Stimulated activated CD8-positive, alpha-beta memory T cell treated with anti-CD3 and anti-CD28 coated beads, Interleukin-15, amount 100 ng/mL, for 24 hours (primary cell): ENCODE measurements around the gene LOXHD1.

ENCODE experiments used
- DNase-seq: peaks from one replicate; pipeline ENCODE4 v3.0.0-alpha.2; 2020; ENCODE audit warnings: low read depth

LOXHD1 gene

DNA sequence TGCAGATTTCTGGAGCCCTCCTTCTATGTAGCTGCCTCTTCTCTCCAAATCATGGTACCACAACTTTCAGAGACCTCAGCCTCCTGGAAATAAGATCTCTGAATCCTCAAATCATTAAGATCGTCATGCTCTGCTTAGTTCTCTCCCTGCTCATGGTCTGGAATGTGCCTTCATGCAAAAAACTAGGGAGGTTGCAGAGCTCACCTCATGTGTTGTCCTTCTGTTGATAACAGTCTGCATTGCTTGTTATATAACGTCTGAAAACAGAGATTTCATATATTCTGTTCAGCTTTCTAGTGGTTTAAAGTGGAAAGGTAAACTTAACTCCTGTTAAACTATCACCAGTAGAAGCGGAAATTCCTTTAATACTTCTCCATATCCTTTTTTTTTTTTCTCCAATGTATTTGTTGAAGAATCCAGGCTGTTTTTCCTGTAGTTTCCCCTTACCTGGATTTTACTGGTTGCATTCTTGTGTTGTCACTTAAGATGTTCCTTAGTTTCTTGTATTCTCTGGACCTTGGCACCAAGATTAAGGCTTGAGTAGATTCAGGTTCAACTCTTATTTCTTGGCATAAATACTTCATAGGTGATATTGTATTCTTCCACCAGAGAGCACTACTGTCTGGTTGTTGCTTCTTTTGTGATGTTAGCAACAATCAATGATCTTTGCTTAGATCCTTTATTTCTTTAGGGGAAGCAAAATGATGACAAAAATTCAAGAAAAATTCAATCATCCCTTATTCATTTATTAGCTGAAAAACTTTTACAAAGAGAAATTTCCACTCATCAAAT lies 211.3 kb downstream of the LOXHD1 start:
- no peak for DNase-seq

DNA sequence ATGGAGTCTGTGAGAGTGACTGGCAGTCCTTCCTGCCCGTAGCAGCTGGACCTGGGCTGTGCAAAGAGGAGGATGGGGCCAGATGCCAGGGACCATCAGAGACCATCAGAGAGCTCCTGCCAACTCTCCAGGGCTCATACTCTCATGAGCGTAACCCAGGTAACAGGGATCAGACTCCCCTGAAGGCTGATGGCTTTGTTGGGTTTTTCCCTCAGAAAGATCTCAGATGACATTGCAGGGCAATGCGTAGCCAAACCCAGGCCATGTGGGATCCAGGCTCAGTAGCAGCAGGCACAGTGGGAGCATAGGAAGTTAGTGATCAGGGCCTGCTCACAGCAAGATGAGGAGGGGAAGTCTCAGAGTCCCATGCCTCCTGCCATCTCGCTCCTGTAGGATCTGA lies 218.0 kb downstream of the LOXHD1 start:
- no peak for DNase-seq

DNA sequence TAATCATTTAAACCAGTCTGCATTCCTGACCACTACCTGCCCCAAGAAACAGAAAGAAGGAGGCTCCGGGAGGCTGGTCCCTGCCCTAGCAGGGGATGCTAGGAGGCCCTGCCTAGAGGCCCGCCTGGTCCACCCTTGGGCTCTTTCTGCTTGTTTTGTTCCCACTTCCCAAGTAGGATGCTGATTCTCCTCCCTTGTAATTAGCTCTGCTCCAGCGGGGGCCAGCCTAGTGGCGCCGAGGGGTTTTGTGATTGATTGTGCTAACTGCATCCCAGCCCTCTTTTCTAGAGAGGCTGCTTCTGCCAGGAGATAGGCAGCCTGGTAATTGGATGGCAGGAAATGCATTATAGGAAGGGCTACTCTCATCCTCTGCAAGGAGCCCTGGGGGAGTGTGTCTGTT lies 220.0 kb downstream of the LOXHD1 start:
- no peak for DNase-seq

DNA sequence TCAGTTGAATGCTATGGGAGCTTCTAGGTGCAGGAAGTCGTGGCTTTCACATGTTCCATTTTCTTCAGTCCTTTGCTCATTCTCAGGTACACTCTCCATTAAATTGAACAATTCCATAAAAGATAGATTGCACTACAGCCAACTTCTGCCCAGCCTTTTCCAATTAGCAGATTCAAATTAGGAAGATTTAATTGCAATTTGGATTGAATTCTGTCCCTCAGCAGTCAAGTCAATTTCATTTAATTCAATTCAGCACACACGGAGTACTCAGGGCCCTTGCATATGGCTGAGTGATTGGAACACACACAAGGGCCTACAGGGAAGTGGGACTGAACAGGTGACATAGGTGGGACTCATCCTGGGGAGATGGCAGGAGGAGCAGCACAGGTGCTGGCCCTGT lies 220.4 kb downstream of the LOXHD1 start:
- DNase-seq: no peak

DNA sequence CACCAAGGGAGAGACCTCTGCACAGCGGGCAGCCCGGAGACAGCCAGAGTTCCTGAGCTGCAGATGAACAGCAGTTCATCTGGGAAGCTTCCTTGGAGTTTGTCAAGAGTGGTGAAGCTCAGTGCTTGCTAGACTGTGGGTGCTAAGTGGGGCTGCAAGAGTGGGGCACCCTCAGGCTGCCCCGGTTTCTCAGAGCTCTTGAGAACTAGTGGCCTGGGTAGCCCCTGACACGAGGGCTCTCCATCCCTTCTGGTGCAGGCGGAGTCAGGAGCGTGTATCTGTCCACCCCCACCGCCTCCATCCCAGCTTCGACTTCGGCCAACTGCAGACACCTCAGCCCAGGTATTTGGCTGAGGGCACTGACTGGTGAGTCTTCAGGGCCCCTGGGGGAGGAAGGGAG lies 222.0 kb downstream of the LOXHD1 start:
- no peak for DNase-seq

DNA sequence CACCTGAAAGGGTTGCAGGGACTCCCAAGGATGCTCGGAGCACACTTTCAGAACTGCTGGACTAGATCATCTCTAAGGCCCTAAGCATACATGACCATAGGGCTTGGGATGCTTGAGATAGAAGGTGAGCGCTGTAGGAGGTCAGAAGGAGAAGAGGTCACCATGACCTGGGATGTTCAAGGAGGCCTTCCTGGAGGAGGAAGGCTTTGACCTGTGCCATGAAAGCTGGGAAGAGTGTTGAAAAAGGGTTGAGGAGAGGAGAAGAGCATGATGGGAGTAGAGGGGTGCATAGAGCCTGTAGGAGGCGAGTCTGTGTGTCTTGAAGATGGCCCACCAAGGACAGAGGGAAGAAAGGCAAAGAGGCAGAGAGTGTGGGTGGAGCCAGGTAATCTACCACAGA lies 222.4 kb downstream of the LOXHD1 start:
- no peak for DNase-seq

DNA sequence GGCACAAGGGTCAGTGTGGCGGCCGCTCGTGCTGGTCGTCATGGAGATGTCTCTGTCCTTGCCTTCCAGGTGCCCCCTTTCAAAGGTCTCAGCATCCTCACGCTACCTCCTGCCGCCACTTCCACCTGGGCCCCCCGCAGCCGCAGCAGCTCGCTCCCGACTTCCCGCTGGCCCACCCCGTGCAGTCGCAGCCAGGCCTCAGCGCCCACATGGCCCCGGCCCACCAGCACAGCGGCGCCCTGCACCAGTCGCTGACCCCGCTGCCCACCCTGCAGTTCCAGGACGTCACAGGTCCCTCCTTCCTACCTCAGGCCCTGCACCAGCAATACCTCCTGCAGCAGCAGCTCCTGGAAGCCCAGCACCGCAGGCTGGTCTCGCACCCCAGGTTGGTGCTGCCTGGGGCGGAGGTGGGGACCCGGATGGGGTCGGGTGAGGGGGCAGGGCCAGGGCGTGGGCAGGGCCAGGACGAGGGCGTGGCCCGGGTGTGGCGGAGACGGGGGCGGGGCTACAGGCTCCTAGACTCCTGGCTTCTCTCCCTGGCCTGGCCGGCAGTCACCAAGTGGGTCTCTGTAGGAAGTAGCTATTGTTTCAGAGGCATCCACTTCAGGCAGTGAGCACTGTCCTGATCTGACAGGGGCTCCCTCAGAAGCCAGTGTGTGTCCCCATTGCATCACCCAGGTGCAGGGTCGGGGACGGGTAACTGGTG lies 223.7 kb downstream of the LOXHD1 start:
- DNase-seq: no peak

DNA sequence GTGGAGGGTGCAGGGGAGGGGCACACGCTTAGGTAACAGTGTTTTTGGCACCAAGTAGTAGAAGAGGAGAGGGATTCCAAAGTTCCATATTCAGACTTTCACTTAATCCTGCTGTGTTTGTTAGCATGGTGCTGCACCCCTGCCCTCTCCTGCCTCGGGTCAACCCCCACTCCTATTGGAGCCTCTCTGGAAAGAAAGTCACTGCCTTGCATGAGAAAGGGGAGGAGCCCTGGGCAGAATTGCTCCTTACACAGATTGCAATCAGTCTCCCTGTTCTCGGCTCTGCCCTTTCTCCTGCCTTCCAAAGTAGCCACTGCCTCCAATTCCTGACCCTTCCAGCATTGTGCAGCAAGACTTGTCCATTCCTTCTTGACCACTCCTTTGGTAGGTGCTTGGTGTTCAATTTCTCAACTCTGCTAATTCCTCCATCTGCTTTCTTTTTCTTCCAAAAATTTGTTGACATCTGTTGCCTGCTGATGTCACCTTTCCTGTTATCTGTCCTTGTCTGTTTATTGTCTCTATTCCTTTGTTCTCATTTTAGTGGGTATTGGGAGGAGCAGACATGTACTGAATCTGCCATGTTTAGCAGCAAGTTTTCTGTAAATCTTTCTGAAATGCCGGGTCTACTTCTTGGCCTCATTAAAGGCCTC lies 225.4 kb downstream of the LOXHD1 start:
- DNase-seq: no peak

DNA sequence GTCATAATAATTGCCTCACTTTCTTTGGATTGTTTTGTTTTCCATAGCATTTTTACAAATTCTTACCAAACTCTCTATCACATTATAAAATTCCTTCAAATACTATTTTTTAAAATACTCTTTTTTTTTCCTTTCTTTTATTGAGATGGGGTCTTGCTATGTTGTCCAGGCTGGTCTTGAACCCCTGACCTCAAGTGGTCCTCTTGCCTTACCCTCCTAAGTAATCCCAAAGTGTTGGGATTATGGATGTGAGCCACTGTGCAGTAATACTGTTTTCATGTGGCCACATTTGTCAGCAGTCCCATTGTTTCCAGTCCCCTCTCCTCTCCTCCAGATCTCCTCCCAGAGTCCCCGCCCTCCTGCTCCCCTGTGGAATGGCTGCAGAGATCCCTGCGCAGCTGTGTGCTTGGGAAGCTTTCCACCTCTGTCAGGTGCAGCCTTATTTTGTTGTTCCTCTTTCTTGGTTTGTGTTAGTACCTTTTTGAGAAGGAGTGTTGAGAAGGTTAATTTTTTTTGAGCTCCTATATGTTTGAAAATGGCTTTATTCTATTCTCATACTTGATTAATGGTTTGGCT lies 227.3 kb downstream of the LOXHD1 start:
- DNase-seq: no peak

DNA sequence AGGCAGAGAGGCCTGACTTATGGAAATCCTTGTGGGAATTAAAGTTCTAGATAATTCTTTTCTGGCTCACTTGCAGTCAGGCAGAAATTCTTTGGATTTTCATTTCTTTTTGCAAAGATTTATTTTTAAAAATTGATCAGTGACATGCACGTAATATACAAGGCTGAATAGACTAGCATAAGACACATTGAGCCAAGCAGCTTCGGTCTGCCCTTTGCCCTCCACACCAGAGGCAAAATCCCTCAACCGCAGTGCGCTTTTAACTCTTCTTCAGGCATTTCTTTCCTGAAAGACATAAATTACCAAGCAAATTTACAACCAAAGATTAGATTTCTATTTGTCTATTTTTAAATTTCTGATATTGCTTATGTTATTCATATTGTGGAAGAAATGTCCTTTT lies 227.9 kb downstream of the LOXHD1 start:
- DNase-seq: no peak

DNA sequence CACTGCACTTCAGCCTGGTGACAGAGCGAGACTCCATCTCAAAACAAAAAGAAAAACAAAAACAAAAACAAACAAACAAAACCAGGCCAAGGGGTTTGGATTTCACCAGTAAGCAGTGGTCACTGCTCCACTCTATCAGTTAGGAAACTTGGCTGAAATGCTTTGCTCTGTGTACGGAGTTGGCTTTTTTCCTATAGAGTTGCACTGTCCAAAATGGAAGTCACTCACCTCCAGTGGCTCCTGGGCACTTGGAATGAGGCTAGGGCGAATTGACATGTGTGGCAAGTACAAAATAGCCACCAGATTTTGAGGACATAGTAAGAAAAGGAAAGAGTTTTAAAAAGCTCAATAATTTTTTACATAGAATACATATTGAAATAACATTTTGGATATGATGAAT lies 228.7 kb downstream of the LOXHD1 start:
- DNase-seq: no peak

DNA sequence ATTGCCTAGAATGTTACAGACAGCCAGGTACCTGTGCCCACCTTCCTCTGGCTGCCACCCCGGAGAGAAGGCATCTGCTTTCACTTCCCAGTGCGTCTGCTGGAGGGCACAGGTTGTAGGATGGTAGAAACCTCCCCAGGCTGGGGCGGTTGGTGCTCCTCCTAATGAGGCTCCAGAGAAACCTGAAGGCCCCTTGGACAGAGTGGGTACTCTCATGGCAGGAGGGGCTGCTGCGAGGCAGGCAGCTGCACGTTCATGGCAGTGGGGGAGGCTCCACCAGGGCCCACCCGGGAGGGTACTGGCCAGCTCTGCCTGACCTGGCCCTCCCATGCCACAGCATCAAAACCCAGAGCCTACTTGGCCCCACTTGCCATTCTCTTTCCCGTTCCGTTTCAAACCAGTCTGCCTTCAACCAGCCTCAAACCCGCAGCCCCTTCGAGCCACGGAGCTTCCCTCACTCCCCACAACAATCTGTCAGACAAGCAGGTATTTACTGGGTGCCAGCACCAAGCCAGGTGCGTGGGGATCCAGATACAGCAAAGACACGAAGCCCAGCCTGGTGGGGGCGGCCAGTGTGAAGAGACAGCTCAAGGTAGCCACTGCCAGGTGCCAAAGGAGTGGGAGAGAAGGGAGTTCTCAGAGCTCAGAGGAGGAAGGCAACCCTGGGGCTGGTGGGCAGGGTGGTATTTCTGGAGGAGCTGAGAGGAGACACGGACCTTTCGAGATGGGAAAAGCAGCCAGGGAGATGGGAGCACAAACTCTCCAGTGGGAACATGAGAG lies 229.6 kb downstream of the LOXHD1 start:
- DNase-seq: no peak
